Tibial nerve (tissue), 4 donors: ENCODE data around the gene CRYAB. TPM values are rescaled to one million over a fixed set of nuclear protein-coding genes. Genes with fewer than 3 reads are reported as not detected.

Experiments used
- DNase-seq, 2 donors: peaks; one replicate each; pipeline ENCODE4 v3.0.0-alpha.2; 2019; ENCODE audit warnings: low spot score in 2 of 2
- H3K27ac ChIP-seq, 4 donors: fragments of 200-600 bp; sonication (generic) in 3 of 4; one replicate each; pipeline ENCODE4 v1.5.1; 2017 to 2019; ENCODE audit warnings: mild to moderate bottlenecking in 1 of 4
- H3K27me3 ChIP-seq, 2 donors: fragments of 200-600 bp; sonication (generic) in 1 of 2; one replicate each; pipeline versions ENCODE4 v1.5.1 to v1.6.0; 2017 to 2019
- H3K36me3 ChIP-seq, 3 donors: fragments of 200-600 bp; sonication (generic); one replicate each; pipeline ENCODE4 v1.5.1; 2018 to 2019
- H3K4me1 ChIP-seq, 4 donors: fragments of 200-600 bp; sonication (generic) in 3 of 4; one replicate each; pipeline ENCODE4 v1.5.1; 2017 to 2019
- H3K4me3 ChIP-seq, 4 donors: fragments of 200-600 bp; sonication (generic) in 3 of 4; one replicate each; pipeline ENCODE4 v1.5.1; 2017 to 2019; ENCODE audit warnings: mild to moderate bottlenecking in 1 of 4, moderate library complexity in 1 of 4
- H3K9me3 ChIP-seq, 4 donors: fragments of 200-600 bp; sonication (generic) in 3 of 4; one replicate each; pipeline ENCODE4 v1.5.1; 2017 to 2019
- CTCF ChIP-seq, 5 experiments: fragments of 200-600 bp in 3 of 5; fragments of 450-650 bp in 2 of 5; sonication (generic) in 3 of 5; IDR thresholded peaks; one replicate each; pipeline ENCODE4 v1.5.1; 2016 to 2019; ENCODE audit warnings: antibody characterized with exemption in 5 of 5, mild to moderate bottlenecking in 3 of 5, moderate library complexity in 2 of 5
- EP300 ChIP-seq, 2 donors: sonication (generic); formaldehyde crosslinking; IDR thresholded peaks; one replicate each; pipeline ENCODE4 v1.6.1; 2017; ENCODE audit warnings: antibody characterized with exemption in 2 of 2, mild to moderate bottlenecking in 1 of 2
- POLR2A ChIP-seq, 2 donors: fragments of 450-650 bp; IDR thresholded peaks; one replicate each; pipeline ENCODE4 v1.6.1; 2017; ENCODE audit warnings: antibody characterized with exemption in 2 of 2, mild to moderate bottlenecking in 2 of 2, moderate library complexity in 2 of 2
- WGBS, 2 donors: methylation state at CpG; one replicate each; pipeline ENCODE4 v1.1.5; 2018; 5-methylcytosine and 5-hydroxymethylcytosine counted together
- total RNA-seq, 4 donors: library from RNA; depleted of rRNA; stranded (reverse); fragments of >200 nt; gene quantifications; one replicate each; pipeline ENCODE4 v1.1.0, GENCODE V29; 2016

The CRYAB gene
- total RNA-seq, 4 donors from 2014 or later, result 353 to 879 (median 645) TPM

- Histone ChIP-seq H3K36me3 (peaks cover 0 to 34% (median 0%) of the 10 kb centered on the region in 3 donors), H3K27ac (peak overlapping the region; percentile 85 to 99 (median 94)), H3K4me3 (peak overlapping the region; percentile 44 to 65 (median 57)), H3K9me3 (no peaks in the 10 kb centered on the region), H3K27me3 (no peaks in the 10 kb centered on the region), H3K4me1 (peaks cover 0 to 15% (median 3%) of the 10 kb centered on the region in 4 donors)
- DNase-seq, result no peak
- 41 to 45% methylated on average over 5 of the region's 5 CpGs for WGBS, 2 donors
- no peak for TF ChIP-seq POLR2A (IDR thresholded peaks at IDR 0.05)
- peak in 1 of 2 donors; percentile 43 for TF ChIP-seq EP300 (IDR thresholded peaks at IDR 0.05)
- no peak for TF ChIP-seq CTCF (IDR thresholded peaks at IDR 0.05)
Observed at GRCh38 chr11:111909378-111909777, 2.2 kb downstream of the CRYAB start.

GRCh38 chr11:111908639-111909305, 2.8 kb downstream of the CRYAB start:
- H3K9me3 ChIP-seq, result no peaks in the 10 kb centered on the region
- H3K4me3 ChIP-seq, result peak overlapping the region in 3 of 4 donors; percentile 51 to 65 (median 63)
- peaks cover 0 to 12% (median 3%) of the 10 kb centered on the region in 4 donors for H3K4me1 ChIP-seq
- no peaks in the 10 kb centered on the region for H3K27me3 ChIP-seq
- TF ChIP-seq EP300 (IDR thresholded peaks at IDR 0.05) (peak in 1 of 2 donors; percentile 5), CTCF (IDR thresholded peaks at IDR 0.05) (no peak), POLR2A (IDR thresholded peaks at IDR 0.05) (no peak)
- no peak for DNase-seq
- peaks cover 0 to 34% (median 0%) of the 10 kb centered on the region in 3 donors for H3K36me3 ChIP-seq
- peak overlapping the region; percentile 85 to 99 (median 94) for H3K27ac ChIP-seq
- 64 to 69% methylated on average over 5 of the region's 5 CpGs for WGBS, 2 donors

- TF ChIP-seq CTCF (IDR thresholded peaks at IDR 0.05), result no peak
- TF ChIP-seq EP300 (IDR thresholded peaks at IDR 0.05), result no peak
- TF ChIP-seq POLR2A (IDR thresholded peaks at IDR 0.05), result no peak
- no peak for DNase-seq
- peaks cover 0 to 34% (median 0%) of the 10 kb centered on the region in 3 donors for H3K36me3 ChIP-seq
- no peak overlapping the region for H3K4me3 ChIP-seq
- peaks cover 0 to 12% (median 0%) of the 10 kb centered on the region in 4 donors for H3K4me1 ChIP-seq
- WGBS, 2 donors, result 81 to 86% methylated on average over 1 of the region's 1 CpG
- no peaks in the 10 kb centered on the region for H3K27me3 ChIP-seq
- peak overlapping the region in 2 of 4 donors; percentile 58 to 92 for H3K27ac ChIP-seq
- no peaks in the 10 kb centered on the region for H3K9me3 ChIP-seq
Observed at GRCh38 chr11:111906680-111907079, 4.9 kb downstream of the CRYAB start.

GRCh38 chr11:111905411-111905810, 6.2 kb downstream of the CRYAB start:
- Histone ChIP-seq H3K4me1 (peaks cover 0 to 7% (median 0%) of the 10 kb centered on the region in 4 donors), H3K9me3 (no peaks in the 10 kb centered on the region), H3K27me3 (no peaks in the 10 kb centered on the region), H3K27ac (no peak overlapping the region), H3K36me3 (peaks cover 0 to 32% (median 0%) of the 10 kb centered on the region in 3 donors), H3K4me3 (no peak overlapping the region)
- DNase-seq, result no peak
- TF ChIP-seq CTCF (IDR thresholded peaks at IDR 0.05) (no peak), EP300 (IDR thresholded peaks at IDR 0.05) (no peak), POLR2A (IDR thresholded peaks at IDR 0.05) (no peak)
- 67 to 82% methylated on average over 2 of the region's 2 CpGs for WGBS, 2 donors

- Histone ChIP-seq H3K4me3 (no peak overlapping the region), H3K27me3 (no peaks in the 10 kb centered on the region), H3K9me3 (no peaks in the 10 kb centered on the region), H3K27ac (no peak overlapping the region), H3K36me3 (peaks cover 0 to 16% (median 5%) of the 10 kb centered on the region in 3 donors), H3K4me1 (no peaks in the 10 kb centered on the region)
- 82 to 83% methylated on average over 2 of the region's 2 CpGs for WGBS, 2 donors
- no peak for DNase-seq
- TF ChIP-seq POLR2A (IDR thresholded peaks at IDR 0.05), result no peak
- TF ChIP-seq CTCF (IDR thresholded peaks at IDR 0.05), result no peak
- TF ChIP-seq EP300 (IDR thresholded peaks at IDR 0.05), result no peak
Observed at GRCh38 chr11:111886844-111887243, 24.7 kb downstream of the CRYAB start.
